ENCODE data around the gene ABTB2.

DNA sequence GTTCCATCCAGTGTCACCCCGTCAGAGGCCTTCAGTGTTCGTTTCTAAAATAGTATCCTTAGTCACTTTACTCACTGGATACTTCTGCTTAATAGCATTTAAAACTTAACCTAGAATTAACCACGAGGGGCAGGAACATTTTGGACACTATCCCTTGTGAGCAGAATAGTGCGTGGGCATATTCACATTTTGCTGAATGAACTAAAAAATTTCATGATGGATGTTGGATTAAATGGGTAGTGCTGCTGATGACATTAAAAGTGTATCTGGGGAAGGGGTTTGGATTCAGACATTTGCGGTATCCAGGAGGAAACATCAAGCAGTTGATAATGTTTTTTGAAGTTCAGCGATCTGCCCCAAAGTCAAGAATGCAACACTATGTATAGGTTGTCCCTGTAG lies 253.1 kb downstream of the ABTB2 start:
- no peak for TF ChIP-seq EZH2 (IDR thresholded peaks at IDR 0.05; ENCODE audit: borderline replicate concordance, low read depth, low read length, poor library complexity, severe bottlenecking)
- TF ChIP-seq, protein P1, sequence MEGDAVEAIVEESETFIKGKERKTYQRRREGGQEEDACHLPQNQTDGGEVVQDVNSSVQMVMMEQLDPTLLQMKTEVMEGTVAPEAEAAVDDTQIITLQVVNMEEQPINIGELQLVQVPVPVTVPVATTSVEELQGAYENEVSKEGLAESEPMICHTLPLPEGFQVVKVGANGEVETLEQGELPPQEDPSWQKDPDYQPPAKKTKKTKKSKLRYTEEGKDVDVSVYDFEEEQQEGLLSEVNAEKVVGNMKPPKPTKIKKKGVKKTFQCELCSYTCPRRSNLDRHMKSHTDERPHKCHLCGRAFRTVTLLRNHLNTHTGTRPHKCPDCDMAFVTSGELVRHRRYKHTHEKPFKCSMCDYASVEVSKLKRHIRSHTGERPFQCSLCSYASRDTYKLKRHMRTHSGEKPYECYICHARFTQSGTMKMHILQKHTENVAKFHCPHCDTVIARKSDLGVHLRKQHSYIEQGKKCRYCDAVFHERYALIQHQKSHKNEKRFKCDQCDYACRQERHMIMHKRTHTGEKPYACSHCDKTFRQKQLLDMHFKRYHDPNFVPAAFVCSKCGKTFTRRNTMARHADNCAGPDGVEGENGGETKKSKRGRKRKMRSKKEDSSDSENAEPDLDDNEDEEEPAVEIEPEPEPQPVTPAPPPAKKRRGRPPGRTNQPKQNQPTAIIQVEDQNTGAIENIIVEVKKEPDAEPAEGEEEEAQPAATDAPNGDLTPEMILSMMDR (conservative IDR thresholded peaks at IDR 0.05; ENCODE audit: low read depth, low read length) = no peak

All from A673 (cell line).